VCaP (cell line): Measurements from ENCODE around the gene PPP6R1.

ENCODE experiments used
- H3K27ac ChIP-seq: fragments of 450-650 bp; 2 replicates; pipeline ENCODE4 v1.5.1; 2017
- TF ChIP-seq, protein P1 (sequence below): fragments of 450-650 bp; conservative IDR thresholded peaks from 2 replicates; pipeline ENCODE4 v1.5.1; 2017; ENCODE audit warnings: mild to moderate bottlenecking, moderate library complexity

PPP6R1 gene

DNA sequence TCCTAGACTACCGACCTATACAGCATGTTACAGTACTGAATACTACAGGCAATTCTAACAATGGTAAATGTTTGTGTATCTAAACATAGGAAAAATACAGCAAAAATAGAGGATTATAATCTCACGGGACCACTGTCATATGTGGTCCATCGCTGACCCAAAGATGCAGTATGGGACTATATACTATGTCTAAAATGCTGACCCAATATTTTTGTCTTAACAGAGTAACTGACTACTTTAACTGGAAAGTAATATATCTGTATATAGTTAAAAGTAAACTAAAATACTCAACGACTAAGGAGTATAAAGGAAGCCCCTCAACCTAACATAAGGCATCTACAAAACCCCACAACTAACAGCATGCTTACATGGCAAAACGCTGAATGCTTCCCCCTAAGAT lies 25.8 kb downstream of the PPP6R1 start:
- TF ChIP-seq, protein P1, sequence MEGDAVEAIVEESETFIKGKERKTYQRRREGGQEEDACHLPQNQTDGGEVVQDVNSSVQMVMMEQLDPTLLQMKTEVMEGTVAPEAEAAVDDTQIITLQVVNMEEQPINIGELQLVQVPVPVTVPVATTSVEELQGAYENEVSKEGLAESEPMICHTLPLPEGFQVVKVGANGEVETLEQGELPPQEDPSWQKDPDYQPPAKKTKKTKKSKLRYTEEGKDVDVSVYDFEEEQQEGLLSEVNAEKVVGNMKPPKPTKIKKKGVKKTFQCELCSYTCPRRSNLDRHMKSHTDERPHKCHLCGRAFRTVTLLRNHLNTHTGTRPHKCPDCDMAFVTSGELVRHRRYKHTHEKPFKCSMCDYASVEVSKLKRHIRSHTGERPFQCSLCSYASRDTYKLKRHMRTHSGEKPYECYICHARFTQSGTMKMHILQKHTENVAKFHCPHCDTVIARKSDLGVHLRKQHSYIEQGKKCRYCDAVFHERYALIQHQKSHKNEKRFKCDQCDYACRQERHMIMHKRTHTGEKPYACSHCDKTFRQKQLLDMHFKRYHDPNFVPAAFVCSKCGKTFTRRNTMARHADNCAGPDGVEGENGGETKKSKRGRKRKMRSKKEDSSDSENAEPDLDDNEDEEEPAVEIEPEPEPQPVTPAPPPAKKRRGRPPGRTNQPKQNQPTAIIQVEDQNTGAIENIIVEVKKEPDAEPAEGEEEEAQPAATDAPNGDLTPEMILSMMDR, result no peak
- no peak overlapping the region for H3K27ac ChIP-seq

DNA sequence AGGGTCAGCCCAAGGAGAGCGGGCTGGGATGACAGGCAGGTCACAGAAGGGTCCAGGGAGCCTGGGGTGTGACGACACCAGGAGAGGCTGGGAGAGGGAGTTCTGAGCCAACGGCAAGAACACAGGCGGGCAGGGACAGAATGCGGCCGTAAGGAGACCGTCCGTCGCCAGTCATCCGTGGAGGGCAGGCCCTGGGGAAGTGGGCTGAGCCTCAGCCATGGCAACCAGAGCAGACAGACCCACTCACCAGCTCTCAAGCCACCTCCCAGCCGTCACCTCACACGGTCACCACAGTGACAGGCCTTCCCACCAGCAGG lies 26.6 kb downstream of the PPP6R1 start:
- H3K27ac ChIP-seq, result no peak overlapping the region
- TF ChIP-seq, protein P1, result no peak

- H3K27ac ChIP-seq, result no peak overlapping the region
- TF ChIP-seq, protein P1, result no peak
Observed at GRCh38 chr19:55231391-55232285, 27.2 kb downstream of the PPP6R1 start.

DNA sequence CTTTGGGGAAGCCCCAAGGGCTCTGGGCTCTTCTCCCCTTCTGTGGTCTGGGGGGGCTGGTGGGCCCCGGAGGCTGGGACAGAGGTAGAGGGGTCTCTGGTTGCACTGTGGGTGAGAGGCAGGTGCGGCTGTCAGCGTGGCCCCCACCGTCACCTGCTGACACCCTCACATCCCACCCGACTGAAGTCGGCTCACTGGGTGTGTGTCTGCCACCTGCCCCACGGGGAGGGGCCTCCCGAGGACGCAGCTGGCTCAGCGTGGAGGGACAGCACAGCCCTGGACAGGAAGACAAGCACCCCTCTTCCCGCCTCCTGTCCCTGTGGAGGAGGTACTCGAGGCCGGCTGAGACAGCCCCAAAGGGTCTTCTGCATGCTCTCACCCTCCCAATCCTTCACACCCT lies 28.0 kb downstream of the PPP6R1 start:
- TF ChIP-seq, protein P1, result no peak

GRCh38 chr19:55230329-55230728 lies 28.5 kb downstream of the PPP6R1 start:
- TF ChIP-seq, protein P1, result no peak
- no peak overlapping the region for H3K27ac ChIP-seq

More for the DNA sequence above, 28.0 kb downstream of the PPP6R1 start:
- H3K27ac ChIP-seq, result no peak overlapping the region

DNA sequence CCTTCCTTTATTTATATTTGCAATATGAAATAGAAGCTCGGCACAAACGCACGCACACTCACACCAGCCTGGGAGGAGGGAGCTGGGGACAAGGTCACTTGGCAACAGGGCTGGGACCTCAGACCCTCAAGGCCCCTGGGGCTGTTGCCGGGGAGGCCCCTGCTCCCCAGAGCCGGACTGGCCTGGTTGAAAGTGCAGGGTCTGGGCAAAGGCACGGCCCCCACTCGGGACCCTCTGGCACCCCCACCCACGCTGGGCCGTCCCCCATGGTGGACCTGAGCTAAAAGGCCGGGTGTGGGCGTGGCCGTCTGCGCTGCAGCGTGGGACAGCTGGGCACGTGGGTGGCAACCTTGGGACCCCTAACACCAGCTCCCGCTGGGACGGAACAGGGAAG lies 29.0 kb downstream of the PPP6R1 start:
- H3K27ac ChIP-seq, result no peak overlapping the region
- TF ChIP-seq, protein P1, result no peak

- H3K27ac ChIP-seq, result no peak overlapping the region
Observed at GRCh38 chr19:55229145-55229788, 29.6 kb downstream of the PPP6R1 start.

More at GRCh38 chr19:55229145-55229788, 29.6 kb downstream of the PPP6R1 start:
- TF ChIP-seq, protein P1, result no peak
